Measurements from ENCODE around the gene GNLY. TPM values are rescaled to one million over a fixed set of nuclear protein-coding genes. Genes with fewer than 3 reads are reported as not detected.

The GNLY gene
- total and polyA plus RNA-seq, 10 donors = 13.1 to 87.8 (median 35.2) TPM

GRCh38 chr2:85706599-85707296, 12.6 kb downstream of the GNLY start:
- intact Hi-C loops (cut with DNase I; ENCODE audit: low total_unique reads) = loop anchor here (5.0 kb wide), 1 partner anchor 69 kb away; no protein-coding TSS in a partner anchor
- no peaks in the 10 kb centered on the region for H3K36me3 ChIP-seq
- peaks cover 12 to 95% (median 73%) of the 10 kb centered on the region in 6 donors for H3K4me1 ChIP-seq
- TF ChIP-seq POLR2A (IDR thresholded peaks at IDR 0.05) (no peak), POLR2AphosphoS5 (IDR thresholded peaks at IDR 0.05) (peak in 2 of 3 donors; percentile 26 to 51)
- H3K27me3 ChIP-seq (replicated peaks in 1 of 7) = peaks cover 0 to 23% (median 0%) of the 10 kb centered on the region in 7 donors
- no peaks in the 10 kb centered on the region for H3K9me3 ChIP-seq
- H3K27ac ChIP-seq = peak overlapping the region in 7 of 8 donors; percentile 59 to 91 (median 71)
- no peak for DNase-seq
- H3K4me3 ChIP-seq = peak overlapping the region in 1 of 8 donors; percentile 4
- WGBS, 5 donors = 45 to 74% (median 68%) methylated on average over 10 of the region's 10 CpGs

GRCh38 chr2:85707304-85707703, 13.1 kb downstream of the GNLY start:
- intact Hi-C loops (cut with DNase I; ENCODE audit: low total_unique reads) = loop anchor here (5.0 kb wide), 1 partner anchor 70 kb away; no protein-coding TSS in a partner anchor
- no peaks in the 10 kb centered on the region for H3K9me3 ChIP-seq
- peaks cover 12 to 98% (median 76%) of the 10 kb centered on the region in 6 donors for H3K4me1 ChIP-seq
- H3K27me3 ChIP-seq (replicated peaks in 1 of 7) = peaks cover 0 to 24% (median 0%) of the 10 kb centered on the region in 7 donors
- H3K36me3 ChIP-seq = no peaks in the 10 kb centered on the region
- DNase-seq = no peak
- H3K27ac ChIP-seq = peak overlapping the region in 7 of 8 donors; percentile 59 to 91 (median 71)
- no peak for TF ChIP-seq POLR2AphosphoS5 (IDR thresholded peaks at IDR 0.05)
- TF ChIP-seq CTCF (IDR thresholded peaks at IDR 0.05 in 8 of 11, conservative IDR thresholded peaks at IDR 0.05 in 3 of 11) = peak; percentile 72 to 93 (median 86)
- H3K4me3 ChIP-seq = peak overlapping the region in 1 of 8 donors; percentile 4
- WGBS, 5 donors = 1 to 2% (median 2%) methylated on average over 10 of the region's 10 CpGs

GRCh38 chr2:85708641-85709040, 14.5 kb downstream of the GNLY start:
- TF ChIP-seq POLR2AphosphoS5 (IDR thresholded peaks at IDR 0.05) = no peak
- no peak for TF ChIP-seq CTCF (IDR thresholded peaks at IDR 0.05 in 8 of 11, conservative IDR thresholded peaks at IDR 0.05 in 3 of 11)
- no peak for TF ChIP-seq POLR2A (IDR thresholded peaks at IDR 0.05)
- 71 to 97% (median 74%) methylated on average over 1 of the region's 1 CpG for WGBS, 5 donors

GRCh38 chr2:85709401-85709811, 15.2 kb downstream of the GNLY start:
- no peak overlapping the region for H3K4me3 ChIP-seq
- peak overlapping the region in 7 of 8 donors; percentile 22 to 91 (median 77) for H3K27ac ChIP-seq
- WGBS, 5 donors = 21 to 41% (median 23%) methylated on average over 4 of the region's 4 CpGs
- intact Hi-C loops (cut with DNase I; ENCODE audit: low total_unique reads) = loop anchor here (5.0 kb wide), 1 partner anchor 72 kb away; no protein-coding TSS in a partner anchor
- no peaks in the 10 kb centered on the region for H3K9me3 ChIP-seq
- H3K27me3 ChIP-seq (replicated peaks in 1 of 7) = peaks cover 0 to 29% (median 0%) of the 10 kb centered on the region in 7 donors
- TF ChIP-seq POLR2AphosphoS5 (IDR thresholded peaks at IDR 0.05) (peak in 1 of 3 donors; percentile 22), POLR2A (IDR thresholded peaks at IDR 0.05) (no peak), CTCF (IDR thresholded peaks at IDR 0.05 in 8 of 11, conservative IDR thresholded peaks at IDR 0.05 in 3 of 11) (no peak)
- peaks cover 23 to 99% (median 83%) of the 10 kb centered on the region in 6 donors for H3K4me1 ChIP-seq
- no peak for DNase-seq
- no peaks in the 10 kb centered on the region for H3K36me3 ChIP-seq

More at GRCh38 chr2:85708641-85709040, 14.5 kb downstream of the GNLY start:
- Histone ChIP-seq H3K4me1 (peaks cover 23 to 99% (median 86%) of the 10 kb centered on the region in 6 donors), H3K9me3 (no peaks in the 10 kb centered on the region), H3K36me3 (no peaks in the 10 kb centered on the region), H3K4me3 (no peak overlapping the region), H3K27ac (peak overlapping the region in 6 of 8 donors; percentile 46 to 91 (median 78)), H3K27me3 (replicated peaks in 1 of 7) (peaks cover 0 to 29% (median 0%) of the 10 kb centered on the region in 7 donors)
- intact Hi-C loops (cut with DNase I; ENCODE audit: low total_unique reads) = loop anchor here (5.0 kb wide), 1 partner anchor 71 kb away; no protein-coding TSS in a partner anchor
- DNase-seq = no peak

Measured in spleen (tissue), 11 donors.